Renal cortical epithelial cell (primary cell): ENCODE results near the gene THOC2. TPM values are rescaled to one million over a fixed set of nuclear protein-coding genes. Genes with fewer than 3 reads are reported as not detected.
"Not testable (repeated sequence)": the region's sequence is repeated elsewhere in the genome, so short reads cannot be mapped to it uniquely, and the experiment has no call there.

Experiments used
- DNase-seq: peaks from one replicate; pipeline ENCODE4 v3.0.0-alpha.2; 2011; ENCODE audit warnings: low read depth
- total RNA-seq: library from RNA; depleted of rRNA; stranded (reverse); fragments of >200 nt; gene quantifications from 2 replicates; pipeline ENCODE4 v1.2.3, GENCODE V29; 2014

The THOC2 gene
- total RNA-seq, 1 donor from 2014 or later: 97.8 TPM

DNA sequence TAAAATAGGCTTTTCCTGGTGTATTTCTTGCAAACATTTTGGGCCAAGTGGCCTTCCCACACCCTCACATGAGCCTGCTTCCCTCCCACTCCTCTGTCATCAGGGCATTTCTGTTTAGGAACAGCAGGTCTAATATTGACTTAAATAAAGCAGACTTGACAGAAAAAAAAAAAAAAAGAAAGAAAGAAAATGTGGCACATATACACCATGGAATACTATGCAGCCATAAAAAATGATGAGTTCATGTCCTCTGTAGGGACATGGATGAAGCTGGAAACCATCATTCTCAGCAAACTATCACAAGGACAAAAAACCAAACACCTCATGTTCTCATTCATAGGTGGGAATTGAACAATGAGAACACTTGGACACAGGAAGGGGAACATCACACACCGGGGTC, 2.3 kb upstream of the THOC2 start:
- not testable (repeated sequence) for DNase-seq

DNA sequence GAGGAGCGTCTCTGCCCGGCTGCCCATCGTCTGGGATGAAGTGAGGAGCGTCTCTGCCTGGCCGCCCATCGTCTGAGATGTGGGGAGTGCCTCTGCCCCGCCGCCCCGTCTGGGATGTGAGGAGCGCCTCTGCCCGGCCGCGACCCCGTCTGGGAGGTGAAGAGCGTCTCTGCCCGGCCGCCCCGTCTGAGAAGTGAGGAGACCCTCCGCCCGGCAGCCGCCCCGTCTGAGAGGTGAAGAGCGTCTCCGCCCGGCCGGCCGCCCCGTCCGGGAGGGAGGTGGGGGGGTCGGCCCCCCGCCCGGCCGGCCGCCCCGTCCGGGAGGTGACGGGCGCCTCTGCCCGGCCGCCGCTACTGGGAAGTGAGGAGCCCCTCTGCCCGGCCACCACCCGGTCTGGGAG, 1.2 kb upstream of the THOC2 start:
- not testable (repeated sequence) for DNase-seq

DNA sequence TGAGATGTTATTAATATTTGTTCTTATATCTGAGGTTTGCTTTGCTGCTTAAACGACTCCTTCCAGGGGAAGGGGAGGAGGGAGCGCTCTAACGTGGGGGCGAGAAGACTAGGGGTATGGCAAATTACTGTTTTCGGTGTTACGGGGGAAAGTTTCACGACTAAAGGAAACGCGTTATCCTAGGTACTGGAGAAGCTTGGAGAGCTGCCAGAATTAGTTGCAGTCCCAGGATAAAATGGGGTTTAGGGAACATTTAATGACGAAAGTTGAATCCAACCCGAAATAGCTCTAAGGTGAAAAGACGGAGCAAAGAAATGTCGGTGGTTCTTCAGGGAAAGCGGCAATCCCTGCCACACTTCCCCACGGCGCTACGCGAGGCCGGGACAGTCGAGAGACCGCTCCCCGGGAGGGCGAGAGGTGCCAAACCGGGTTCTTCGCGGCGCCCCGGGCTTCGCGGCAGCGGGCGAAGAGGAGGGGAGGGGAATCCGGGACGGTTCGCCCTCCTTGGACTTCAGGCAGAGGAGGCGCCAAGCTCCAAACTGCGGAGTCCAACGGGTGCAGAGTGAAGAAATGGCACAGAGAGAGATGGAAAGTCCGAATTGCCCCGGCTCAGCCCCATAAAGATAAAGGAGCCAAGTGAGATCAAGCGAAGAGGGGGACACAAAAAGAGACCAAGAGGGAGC, 724 bp downstream of the THOC2 start:
- DNase-seq: no peak

DNA sequence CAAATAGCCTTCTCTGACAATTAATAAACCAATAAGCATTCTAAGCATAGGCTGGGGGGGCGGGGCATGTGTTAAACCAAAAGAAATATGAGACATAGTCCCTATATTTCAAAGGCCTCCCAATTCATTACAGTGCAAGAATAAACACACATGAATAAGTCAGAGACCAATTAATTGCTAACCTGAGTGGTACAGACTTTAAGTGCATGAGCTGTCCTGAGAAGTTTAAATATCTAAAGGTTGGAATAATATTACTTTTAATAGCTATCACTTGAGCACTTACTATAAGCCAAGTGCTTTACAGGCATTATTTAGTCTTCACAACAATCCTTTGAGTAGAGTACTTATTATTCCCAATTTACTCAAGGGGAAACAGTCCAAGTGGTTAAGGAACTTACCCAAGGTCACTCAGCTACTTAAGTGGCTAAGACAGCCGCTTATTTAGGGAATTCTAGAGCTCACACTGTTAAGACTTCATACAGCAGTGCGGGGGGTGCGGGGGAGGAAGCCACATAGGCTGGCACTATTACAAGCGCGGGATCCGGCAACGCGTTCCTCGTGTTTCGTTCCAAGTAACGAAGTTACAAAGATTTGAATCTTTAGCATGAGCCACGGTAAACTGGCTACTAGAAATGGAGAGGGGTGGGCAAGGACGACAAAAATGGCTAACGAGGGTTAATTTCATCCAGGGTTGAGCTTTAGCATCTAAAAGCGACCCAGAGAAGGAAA, 1.4 kb downstream of the THOC2 start:
- DNase-seq: peak; percentile 32

DNA sequence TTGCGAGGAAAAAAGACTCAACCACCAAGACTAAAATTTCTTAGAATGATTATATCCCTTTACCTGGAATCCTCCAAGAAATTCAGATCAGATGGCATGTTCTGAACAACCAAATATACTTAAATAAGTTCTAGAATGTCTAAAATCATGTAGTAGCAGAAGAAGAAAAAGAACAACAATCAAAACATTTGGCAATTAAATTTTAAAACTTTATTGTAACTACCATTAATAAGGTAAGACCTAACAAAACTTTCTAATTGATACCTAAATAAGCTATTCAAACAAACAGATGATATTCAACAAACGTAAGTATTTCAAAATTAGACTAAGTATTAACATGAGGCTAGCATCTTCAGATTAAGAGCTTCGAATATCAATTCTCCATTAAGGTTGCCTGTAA, 4.3 kb downstream of the THOC2 start:
- DNase-seq: no peak

DNA sequence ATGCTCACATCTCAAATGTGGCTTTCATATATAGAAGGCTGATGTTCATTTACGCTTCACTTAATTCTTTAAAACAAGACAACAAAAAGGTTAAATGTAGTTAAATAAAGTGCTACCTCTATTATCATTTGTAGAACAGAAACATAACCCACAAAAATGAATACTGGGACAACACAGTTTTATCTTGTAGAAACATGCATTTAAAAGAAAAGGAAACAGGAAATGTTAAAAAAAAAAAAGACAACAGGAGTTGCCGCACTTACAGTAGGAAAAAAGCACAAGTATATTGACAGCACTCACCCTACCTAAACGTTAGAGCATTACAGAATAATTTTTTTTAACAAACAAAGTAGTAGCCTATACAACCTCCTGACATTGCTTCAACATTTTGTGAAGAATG, 4.8 kb downstream of the THOC2 start:
- no peak for DNase-seq

DNA sequence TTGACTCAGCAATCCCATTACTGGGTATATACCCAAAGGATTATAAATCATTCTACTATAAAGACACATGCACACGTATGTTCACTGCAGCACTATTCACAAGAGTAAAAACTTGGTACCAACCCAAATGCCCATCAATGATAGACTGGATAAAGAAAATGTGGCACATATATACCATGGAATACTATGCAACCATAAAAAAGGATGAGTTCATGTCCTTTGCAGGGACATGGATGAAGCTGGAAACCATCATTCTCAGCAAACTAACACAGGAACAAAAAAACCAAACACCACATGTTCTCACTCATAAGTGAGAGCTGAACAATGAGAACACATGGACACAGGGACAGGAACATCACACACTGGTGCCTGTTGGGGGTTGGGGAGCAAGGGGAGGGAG, 10.7 kb downstream of the THOC2 start:
- not testable (repeated sequence) for DNase-seq

DNA sequence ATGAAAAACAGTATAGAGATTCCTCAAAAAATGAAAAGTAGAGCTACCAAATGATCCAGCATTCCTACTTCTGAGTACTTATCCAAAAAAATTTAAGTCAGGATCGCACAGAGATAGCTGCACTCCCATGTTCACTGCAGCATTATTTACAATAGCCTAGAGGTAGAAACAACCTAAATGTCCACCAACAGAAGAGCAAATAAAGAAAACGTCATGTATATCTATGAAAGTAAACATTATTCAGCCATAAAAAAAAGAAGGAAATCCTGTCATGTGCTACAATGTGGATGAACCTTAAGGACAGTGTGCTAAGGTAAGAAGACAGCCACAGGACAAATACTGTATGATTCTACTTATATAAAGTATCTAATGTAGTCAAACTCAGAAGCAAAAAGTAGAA, 12.4 kb downstream of the THOC2 start:
- DNase-seq: no peak

DNA sequence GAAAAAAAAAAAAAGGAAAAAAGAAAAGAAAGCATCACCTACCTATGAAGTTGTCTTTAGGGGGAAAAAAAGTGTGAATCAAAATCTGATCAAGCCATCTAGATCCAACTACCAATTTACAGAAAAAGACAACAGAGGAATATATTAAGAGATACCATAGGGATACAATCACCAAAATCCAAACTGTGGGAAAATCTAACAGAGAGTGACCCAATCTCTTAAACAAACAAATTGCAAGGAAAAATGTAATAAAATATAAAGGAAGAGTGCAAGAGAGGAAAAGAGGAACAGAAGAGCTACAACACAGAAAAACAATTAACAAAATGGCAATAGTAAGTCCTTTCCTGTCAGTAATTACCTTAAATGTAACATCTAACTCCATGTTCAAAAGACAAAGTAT, 19.0 kb downstream of the THOC2 start:
- DNase-seq: no peak

DNA sequence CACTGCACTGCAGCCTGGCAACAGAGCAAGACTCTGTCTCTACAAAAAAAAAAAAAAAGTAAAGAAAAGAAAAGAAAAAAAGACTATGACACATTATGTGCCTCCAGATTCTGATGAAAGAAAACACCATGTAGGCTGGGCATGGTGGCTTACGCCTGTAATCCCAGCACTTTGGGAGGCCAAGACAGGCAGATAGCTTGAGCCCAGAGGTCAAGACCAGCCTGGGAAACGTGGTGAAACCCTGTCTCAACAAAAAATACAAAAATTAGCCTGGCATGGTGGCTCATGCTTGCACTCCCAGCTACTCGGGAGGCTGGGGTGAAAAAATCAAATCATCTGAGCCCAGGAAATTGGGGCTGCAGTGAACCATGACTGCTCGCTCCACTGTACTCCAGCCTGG, 19.4 kb downstream of the THOC2 start:
- DNase-seq: peak; percentile 21

DNA sequence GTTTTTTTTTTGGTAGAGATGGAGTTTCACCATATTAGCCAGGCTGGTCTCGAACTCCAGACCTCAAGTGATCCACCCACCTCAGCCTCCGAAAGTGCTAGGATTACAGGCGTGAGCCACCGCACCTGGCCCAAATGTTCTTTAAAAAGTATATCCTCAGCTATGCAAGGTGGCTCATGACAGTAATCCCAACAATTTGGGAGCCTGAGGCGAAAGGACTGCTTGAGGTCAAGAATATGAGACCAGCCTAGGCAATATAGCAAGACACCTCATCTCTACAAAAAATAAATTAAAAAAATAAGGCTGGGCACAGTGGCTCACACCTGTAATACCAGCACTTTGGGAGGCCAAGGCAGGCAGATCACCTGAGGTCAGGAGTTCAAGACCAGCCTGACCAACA, 21.7 kb downstream of the THOC2 start:
- DNase-seq: not testable (repeated sequence)

DNA sequence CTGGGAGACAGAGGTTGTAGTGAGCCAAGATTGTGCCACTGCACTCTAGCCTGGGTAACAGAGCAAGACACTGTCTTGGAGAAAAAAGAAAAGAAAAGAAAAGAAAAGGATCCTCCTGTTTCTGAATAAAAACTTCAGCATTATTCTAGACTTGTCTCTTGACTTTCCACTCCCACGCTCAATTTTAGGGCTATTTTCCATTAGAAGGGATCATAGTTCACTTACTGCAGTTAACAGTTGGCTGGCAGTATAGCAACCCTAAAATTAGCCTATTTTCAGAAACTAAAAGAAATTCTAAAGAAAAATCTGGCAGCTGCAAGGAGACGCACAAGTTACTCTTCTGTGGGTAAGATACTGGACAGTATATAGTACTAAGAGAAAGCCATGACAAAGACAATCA, 28.1 kb downstream of the THOC2 start:
- DNase-seq: no peak

DNA sequence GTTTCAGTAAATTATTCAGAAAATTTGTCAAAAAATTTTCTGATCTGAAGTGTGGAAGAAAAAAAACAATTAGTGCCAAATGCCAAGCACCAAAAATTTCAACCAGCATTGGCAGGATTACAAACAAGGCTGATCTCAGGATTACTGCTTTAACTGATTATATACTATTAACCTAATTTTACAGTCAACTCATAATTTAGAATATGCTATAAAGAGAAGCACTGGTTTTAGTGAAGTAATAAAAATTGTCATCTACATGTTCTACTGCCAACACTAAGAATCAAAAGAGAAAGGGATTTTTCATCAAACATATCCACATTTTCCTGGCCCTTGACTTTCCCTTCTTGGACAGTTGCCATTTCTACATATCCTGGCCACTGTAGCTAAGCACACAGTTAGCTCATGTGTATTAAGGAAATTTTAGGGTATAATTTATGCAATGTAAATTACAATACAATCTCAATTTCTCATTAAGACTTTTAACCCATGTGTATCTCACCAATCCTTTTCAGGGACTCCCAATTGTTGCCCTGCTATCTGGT, 33.8 kb downstream of the THOC2 start:
- DNase-seq: peak; percentile 2

DNA sequence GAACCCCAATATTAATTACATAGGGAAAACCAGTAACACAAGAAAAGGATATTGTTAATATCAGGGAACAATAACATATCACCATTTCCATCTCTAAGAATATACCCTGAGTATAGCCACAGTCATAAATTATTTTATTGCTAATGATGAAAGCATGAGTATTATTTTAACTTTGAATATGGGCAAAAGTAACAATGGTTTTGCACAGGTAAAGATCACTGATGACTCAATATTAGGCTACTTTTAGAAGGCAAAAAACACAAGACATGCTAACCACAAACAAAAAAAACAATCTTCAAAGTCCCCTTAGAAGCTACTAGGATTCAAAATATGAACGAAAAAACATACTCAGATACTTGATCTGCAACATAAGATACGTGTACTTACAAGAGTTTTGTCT, 36.5 kb downstream of the THOC2 start:
- DNase-seq: no peak

DNA sequence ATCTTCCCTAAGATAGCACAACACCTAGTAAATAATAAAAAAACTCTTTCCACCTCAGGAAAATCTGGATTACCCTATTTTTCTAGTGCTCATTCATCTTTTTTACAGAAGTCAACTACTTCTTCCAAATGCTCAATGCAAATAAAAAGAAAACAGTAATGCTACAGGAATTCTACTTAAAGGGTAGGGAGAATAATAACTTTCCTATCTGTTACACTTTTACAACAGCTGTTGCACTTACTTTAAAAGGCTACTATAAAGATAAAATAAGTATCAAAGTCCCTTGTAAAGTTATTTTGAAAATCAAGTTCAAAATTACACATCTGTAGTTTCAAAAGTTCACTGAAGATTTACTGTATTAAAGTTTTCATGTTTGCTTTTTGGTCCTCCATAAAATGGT, 37.6 kb downstream of the THOC2 start:
- DNase-seq: no peak

DNA sequence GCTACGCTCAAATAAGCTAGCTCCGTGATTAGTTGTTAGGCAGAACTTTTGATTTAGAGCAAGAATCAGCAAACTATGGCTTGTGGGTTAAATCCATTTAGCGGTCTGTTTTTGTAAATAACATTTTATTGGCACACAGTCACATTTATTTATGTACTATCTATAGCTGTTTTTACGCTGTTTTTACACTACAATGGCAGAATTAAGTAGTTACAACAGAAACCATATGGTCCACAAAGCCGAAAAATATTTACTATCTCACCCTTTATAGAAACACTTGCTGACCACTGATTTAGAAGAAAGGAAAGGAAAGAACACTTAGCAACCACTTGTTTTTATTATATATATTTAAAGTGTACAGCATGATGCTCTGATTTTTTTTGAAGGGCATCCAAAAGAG, 41.1 kb downstream of the THOC2 start:
- DNase-seq: no peak

DNA sequence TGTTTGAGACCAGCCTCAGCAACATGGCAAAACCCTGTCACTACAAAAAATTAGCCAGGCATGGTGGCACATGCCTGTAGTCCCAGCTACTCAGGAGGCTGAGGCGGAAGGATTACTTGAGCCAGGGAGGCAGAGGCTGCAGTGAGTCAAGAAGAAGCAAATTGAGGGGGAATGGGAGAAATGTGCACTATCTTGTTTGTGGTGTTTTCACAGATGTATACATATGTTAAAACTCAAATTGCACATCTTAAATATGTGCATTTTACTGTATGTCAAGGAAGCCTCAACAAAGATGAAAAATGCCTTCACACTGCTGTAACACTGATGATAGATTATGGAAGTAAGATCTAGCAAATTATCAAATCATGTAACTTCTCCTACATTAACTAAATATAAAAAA, 44.3 kb downstream of the THOC2 start:
- DNase-seq: no peak

DNA sequence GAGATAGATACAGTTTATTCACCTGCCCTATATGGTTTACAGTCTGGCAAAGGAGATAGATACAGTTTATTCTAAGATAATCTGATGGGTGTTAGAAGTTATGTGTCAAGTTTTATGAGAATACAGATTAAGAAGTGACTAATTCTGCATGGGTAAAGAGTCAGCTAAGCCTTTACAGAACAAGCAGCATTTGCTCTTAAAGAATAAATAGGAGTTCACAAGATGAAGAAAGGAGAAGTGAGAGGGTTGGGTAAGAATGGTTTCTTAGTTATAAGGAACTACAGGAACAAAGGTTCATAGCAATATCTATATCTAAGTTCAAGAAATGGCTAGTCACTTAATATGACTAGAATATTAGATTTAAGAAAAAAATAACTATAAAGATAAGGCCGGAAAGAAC, 47.6 kb downstream of the THOC2 start:
- DNase-seq: no peak

DNA sequence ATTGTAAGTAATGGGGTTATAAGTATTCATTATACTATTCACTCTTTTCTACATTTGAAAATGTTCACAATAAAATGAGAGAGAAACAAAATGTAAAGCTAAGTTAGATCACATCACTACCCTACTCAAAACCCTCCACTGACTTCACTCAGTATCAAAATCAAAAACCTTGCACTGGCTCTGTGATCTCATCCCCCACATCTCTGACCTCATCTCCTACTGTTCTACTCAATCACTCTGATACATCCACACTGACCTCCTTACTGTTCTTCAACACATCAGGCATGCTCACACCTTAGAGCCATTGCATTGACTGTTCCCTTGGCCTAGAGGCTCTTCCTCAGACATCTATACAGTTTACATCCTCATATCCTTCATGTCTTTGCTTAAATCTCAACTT, 50.7 kb downstream of the THOC2 start:
- no peak for DNase-seq

DNA sequence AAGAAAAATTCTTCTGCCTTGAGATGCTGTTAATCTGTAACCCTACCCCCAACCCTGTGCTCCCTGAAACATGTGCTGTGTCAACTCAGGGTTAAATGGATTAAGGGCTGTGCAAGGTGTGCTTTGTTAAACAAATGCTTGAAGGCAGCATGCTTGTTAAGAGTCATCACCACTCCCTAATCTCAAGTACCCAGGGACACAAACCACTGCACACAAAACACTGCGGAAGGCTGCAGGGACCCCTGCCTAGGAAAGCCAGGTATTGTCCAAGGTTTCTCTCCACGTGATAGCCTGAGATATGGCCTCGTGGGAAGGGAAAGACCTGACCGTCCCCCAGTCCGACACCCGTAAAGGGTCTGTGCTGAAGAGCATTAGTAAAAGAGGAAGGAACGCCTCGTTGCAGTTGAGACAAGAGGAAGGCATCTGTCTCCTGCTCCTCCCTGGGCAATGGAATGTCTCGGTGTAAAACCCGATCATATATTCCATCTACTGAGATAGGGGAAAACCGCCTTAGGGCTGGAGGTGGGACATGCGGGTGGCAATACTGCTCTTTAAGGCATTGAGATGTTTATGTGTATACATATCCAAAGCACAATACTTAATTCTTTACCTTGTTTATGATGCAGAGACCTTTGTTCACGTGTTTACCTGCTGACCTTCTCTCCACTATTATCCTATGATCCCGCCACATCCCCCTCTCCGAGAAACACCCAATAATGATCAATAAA, 53.0 kb downstream of the THOC2 start:
- DNase-seq: not testable (repeated sequence)

DNA sequence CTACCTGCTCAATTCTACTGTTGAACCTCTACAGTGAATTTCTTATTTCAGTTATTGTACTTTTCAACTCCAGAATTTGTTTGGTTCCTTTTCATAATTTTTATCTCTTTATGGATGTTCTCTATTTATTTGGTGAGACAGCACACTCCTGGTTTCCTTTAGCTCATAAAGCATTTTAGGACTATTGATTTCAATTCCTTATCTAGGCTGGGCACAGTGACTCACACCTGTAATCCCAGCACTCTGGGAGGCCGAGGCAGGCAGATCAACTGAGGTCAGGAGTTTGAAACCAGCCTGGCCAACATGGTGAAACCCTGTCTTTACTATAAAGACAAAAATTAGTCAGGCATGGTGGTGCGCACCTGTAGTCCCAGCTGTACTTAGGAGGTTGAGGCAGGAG, 57.7 kb downstream of the THOC2 start:
- no peak for DNase-seq

DNA sequence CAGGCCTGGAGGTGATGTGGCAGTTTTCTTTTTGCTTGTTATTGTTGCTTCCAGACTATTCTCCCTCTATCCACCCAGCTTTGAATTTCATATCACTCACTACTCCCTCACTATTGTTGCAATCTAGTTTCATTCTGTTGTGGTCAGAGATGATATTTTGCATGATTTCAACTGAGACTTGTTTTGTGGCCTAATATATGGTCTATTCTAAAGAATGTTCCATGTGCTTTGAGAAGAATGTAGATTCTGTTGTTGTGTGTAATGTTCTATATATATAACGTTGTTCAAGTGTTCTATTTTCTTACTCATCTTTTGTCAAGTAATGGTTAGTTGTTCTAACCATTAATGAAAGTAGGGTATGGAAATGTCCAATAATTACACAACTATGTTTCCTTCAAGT, 59.0 kb downstream of the THOC2 start:
- no peak for DNase-seq

DNA sequence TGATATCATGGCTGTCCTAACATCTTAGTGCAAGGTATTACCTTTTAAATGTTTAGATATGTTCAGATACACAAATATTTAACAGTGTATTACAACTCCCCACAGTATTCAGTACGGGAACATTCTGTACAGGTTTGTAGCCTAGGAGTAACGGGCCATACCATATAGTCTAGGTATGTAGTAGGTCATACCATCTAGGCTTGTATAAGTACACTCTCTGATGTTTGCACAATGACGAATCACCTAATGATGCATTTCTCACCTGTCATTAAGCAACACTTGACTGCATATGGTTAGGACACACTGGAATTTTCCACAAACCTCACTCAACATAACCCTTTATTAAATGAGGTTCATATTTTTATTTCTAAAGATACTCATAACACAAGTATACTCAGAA, 67.7 kb downstream of the THOC2 start:
- DNase-seq: peak; percentile 90
